Measurements from ENCODE around the gene TCEAL7. TPM values are rescaled to one million over a fixed set of nuclear protein-coding genes. Genes with fewer than 3 reads are reported as not detected.
A peak's percentile ranks its signal among the peaks of the same experiment; 100 is the strongest.

Gene TCEAL7
- total RNA-seq, 1 donor from 2014 or later = not detected

- ChIA-PET POLR2A (no interaction called here), CTCF (no interaction called here)
- ATAC-seq (ENCODE audit: low read depth) = no peak
- Mint-ChIP-seq H3K4me3 (no peak overlapping the region), H3K27ac (no peak overlapping the region), H3K9me3 (no peaks in the 10 kb centered on the region), H3K36me3 (ENCODE audit: low read depth) (no peaks in the 10 kb centered on the region), H3K27me3 (peaks cover 4% of the 10 kb centered on the region), H3K4me1 (no peaks in the 10 kb centered on the region)
- TF ChIP-seq, protein P1, sequence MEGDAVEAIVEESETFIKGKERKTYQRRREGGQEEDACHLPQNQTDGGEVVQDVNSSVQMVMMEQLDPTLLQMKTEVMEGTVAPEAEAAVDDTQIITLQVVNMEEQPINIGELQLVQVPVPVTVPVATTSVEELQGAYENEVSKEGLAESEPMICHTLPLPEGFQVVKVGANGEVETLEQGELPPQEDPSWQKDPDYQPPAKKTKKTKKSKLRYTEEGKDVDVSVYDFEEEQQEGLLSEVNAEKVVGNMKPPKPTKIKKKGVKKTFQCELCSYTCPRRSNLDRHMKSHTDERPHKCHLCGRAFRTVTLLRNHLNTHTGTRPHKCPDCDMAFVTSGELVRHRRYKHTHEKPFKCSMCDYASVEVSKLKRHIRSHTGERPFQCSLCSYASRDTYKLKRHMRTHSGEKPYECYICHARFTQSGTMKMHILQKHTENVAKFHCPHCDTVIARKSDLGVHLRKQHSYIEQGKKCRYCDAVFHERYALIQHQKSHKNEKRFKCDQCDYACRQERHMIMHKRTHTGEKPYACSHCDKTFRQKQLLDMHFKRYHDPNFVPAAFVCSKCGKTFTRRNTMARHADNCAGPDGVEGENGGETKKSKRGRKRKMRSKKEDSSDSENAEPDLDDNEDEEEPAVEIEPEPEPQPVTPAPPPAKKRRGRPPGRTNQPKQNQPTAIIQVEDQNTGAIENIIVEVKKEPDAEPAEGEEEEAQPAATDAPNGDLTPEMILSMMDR (IDR thresholded peaks at IDR 0.05) = no peak
- no peak for DNase-seq
- intact Hi-C loops (cut with micrococcal nuclease) = no loop called here
Measured at GRCh38 chrX:103367502-103367901, 37.5 kb downstream of the TCEAL7 start.

GRCh38 chrX:103369479-103369878 is 39.4 kb downstream of the TCEAL7 start:
- Mint-ChIP-seq H3K36me3 (ENCODE audit: low read depth) (no peaks in the 10 kb centered on the region), H3K4me1 (no peaks in the 10 kb centered on the region), H3K4me3 (no peak overlapping the region), H3K27me3 (peaks cover 4% of the 10 kb centered on the region), H3K27ac (no peak overlapping the region), H3K9me3 (no peaks in the 10 kb centered on the region)
- no peak for DNase-seq
- POLR2A ChIA-PET = no interaction called here
- intact Hi-C loops (cut with micrococcal nuclease) = no loop called here
- CTCF ChIA-PET = no interaction called here
- TF ChIP-seq, protein P1 (IDR thresholded peaks at IDR 0.05) = no peak
- ATAC-seq (ENCODE audit: low read depth) = no peak

GRCh38 chrX:103372886-103373285 is 42.8 kb downstream of the TCEAL7 start:
- no peaks in the 10 kb centered on the region for H3K36me3 Mint-ChIP-seq (ENCODE audit: low read depth)
- H3K27me3 Mint-ChIP-seq = peaks cover 9% of the 10 kb centered on the region
- intact Hi-C loops (cut with micrococcal nuclease) = no loop called here
- CTCF ChIA-PET = no interaction called here
- H3K4me3 Mint-ChIP-seq = no peak overlapping the region
- TF ChIP-seq, protein P1 (IDR thresholded peaks at IDR 0.05) = no peak
- POLR2A ChIA-PET = no interaction called here
- no peak overlapping the region for H3K27ac Mint-ChIP-seq
- ATAC-seq (ENCODE audit: low read depth) (no peak), DNase-seq (no peak)
- H3K4me1 Mint-ChIP-seq = peaks cover 3% of the 10 kb centered on the region
- no peaks in the 10 kb centered on the region for H3K9me3 Mint-ChIP-seq

DNA sequence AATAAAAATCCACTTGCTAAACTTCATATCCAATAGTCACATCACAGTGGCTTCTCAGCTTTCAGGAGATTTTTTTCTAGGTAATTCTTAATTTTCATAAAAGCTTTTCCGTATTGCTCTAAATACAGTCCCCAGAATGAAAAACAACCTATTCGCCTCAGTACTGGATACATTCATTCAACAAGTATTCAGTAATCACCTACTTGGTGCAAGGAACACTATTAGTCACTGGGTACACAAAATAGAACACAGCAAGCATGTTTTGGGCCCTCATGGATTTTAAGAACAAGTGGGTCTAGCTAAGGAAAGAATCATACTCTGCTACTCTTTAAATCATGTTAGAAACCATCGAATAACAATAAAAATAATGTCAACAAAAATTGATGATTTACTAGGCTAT is 43.5 kb downstream of the TCEAL7 start:
- Mint-ChIP-seq H3K36me3 (ENCODE audit: low read depth) (no peaks in the 10 kb centered on the region), H3K4me3 (no peak overlapping the region), H3K27me3 (peaks cover 9% of the 10 kb centered on the region), H3K4me1 (peaks cover 3% of the 10 kb centered on the region), H3K9me3 (no peaks in the 10 kb centered on the region), H3K27ac (no peak overlapping the region)
- intact Hi-C loops (cut with micrococcal nuclease) = no loop called here
- ATAC-seq (ENCODE audit: low read depth) (no peak), DNase-seq (no peak)
- POLR2A ChIA-PET = no interaction called here
- CTCF ChIA-PET = no interaction called here
- TF ChIP-seq, protein P1 (IDR thresholded peaks at IDR 0.05) = no peak

GRCh38 chrX:103376118-103376978 is 46.3 kb downstream of the TCEAL7 start, which contains the start of gene BEX3:
Gene BEX3 (plus strand): TSS chrX:103376538. CDS start chrX:103377522, 984 bp downstream.
- H3K27ac Mint-ChIP-seq = no peak within 1 kb of the TSS

More at GRCh38 chrX:103376118-103376978, 46.3 kb downstream of the TCEAL7 start, which contains the start of gene BEX3:
- Mint-ChIP-seq H3K27me3 (peaks cover 7% of the 10 kb centered on the region), H3K4me3 (peak within 1 kb of the TSS; percentile 59), H3K36me3 (ENCODE audit: low read depth) (no peaks in the 10 kb centered on the region), H3K4me1 (peaks cover 3% of the 10 kb centered on the region), H3K9me3 (no peaks in the 10 kb centered on the region)
- DNase-seq (no peak), ATAC-seq (ENCODE audit: low read depth) (peak; percentile 34)
- CTCF ChIA-PET = no interaction called here
- POLR2A ChIA-PET = no interaction called here
- intact Hi-C loops (cut with micrococcal nuclease) = no loop called here
- TF ChIP-seq, protein P1 (IDR thresholded peaks at IDR 0.05) = no peak

Measured in activated B cell treated with CpG ODN at 0.5 μM for 24 hours (primary cell).